K562 (cell line): ENCODE measurements around the gene ARID5B. TPM values are rescaled to one million over a fixed set of nuclear protein-coding genes. Genes with fewer than 3 reads are reported as not detected.

Source experiments
- ATAC-seq: fragments of 200-7000 bp; cut with Tn5 transposase; 3 replicates; pipeline ENCODE4 v1.9.1; 2020; ENCODE audit warnings: moderate library complexity
- BruUV-seq: library from RNA; stranded (reverse); fragments of 400-500 nt; replicated peaks from 2 replicates; lab custom pipeline; 2021; lab: Mats Ljungman, UMichigan
- CTCF ChIA-PET: fragments of 300-600 bp; formaldehyde crosslinking; extraction: SDS; loops from one replicate; lab custom pipeline; 2021; ENCODE audit warnings: low intra/inter-chr PET ratio; lab: Yijun Ruan, JAX
- POLR2A ChIA-PET: fragments of 300-600, 350-650 bp; sonication (Branson Sonifier 250); formaldehyde crosslinking; extraction: SDS; loops from one replicate; lab custom pipeline; 2021; ENCODE audit warnings: antibody characterized with exemption, inconsistent platforms; lab: Yijun Ruan, JAX
- DNase-seq, 4 experiments: peaks; one replicate each; pipeline versions ENCODE4 v3.0.0 to v3.0.0-alpha.2; 2011 to 2018; ENCODE audit warnings: low spot score in 3 of 4, mixed read lengths in 3 of 4; ENCODE audit errors: extremely low read depth in 1 of 4
- FAIRE-seq: peaks from 2 replicates; lab custom pipeline; 2011; peaks lifted over from hg19 to GRCh38; lab: Jason Lieb, UNC
- H2AFZ ChIP-seq: 2 replicates; pipeline ENCODE4 v1.6.0; 2011; ENCODE audit warnings: low read depth, low read length, control low read depth, inconsistent platforms
- H3K27ac ChIP-seq: fragments of 200-600 bp; 3 replicates; pipeline ENCODE4 v1.8.0; 2011; ENCODE audit warnings: low read depth, mild to moderate bottlenecking, control low read depth, inconsistent platforms, low read length, moderate library complexity, mixed read lengths; ENCODE audit errors: extremely low read depth
- H3K27me3 ChIP-seq, 2 experiments: fragments of 300-600 bp in 1 of 2; 2 replicates in 1 of 2; 3 replicates in 1 of 2; pipeline versions ENCODE4 v1.6.0 to v1.8.0; 2011; ENCODE audit warnings: inconsistent platforms in 2 of 2, low read length in 2 of 2, mild to moderate bottlenecking in 1 of 2, mixed read lengths in 1 of 2, moderate library complexity in 1 of 2; ENCODE audit not compliant: control insufficient read depth in 2 of 2, insufficient read depth in 2 of 2
- H3K36me3 ChIP-seq: fragments of 300-600 bp; 3 replicates; pipeline ENCODE4 v1.8.0; 2011; ENCODE audit warnings: mild to moderate bottlenecking, low read length, inconsistent platforms; ENCODE audit not compliant: control insufficient read depth, insufficient read depth
- H3K4me1 ChIP-seq, 2 experiments: fragments of 200-600 bp in 1 of 2; replicated peaks in 1 of 2; 2 replicates in 1 of 2; 3 replicates in 1 of 2; pipeline versions ENCODE4 v1.5.1 to v1.8.0; 2011; ENCODE audit warnings: inconsistent platforms in 2 of 2, low read length in 2 of 2, mild to moderate bottlenecking in 1 of 2, mixed read lengths in 1 of 2, moderate library complexity in 1 of 2; ENCODE audit not compliant: control insufficient read depth in 2 of 2, insufficient read depth in 2 of 2
- H3K4me2 ChIP-seq: 2 replicates; pipeline ENCODE4 v1.6.1; 2011; ENCODE audit warnings: low read length, control low read depth, inconsistent platforms, mixed read lengths; ENCODE audit not compliant: insufficient read depth
- H3K4me3 ChIP-seq: fragments of 200-600 bp; sonication (generic), shearing (Covaris generic); 2 replicates; pipeline ENCODE4 v1.5.1; 2016; ENCODE audit warnings: control low read depth, inconsistent platforms
- H3K79me2 ChIP-seq: fragments of 200-600 bp; 3 replicates; pipeline ENCODE4 v1.8.0; 2011; ENCODE audit warnings: low read length, inconsistent platforms; ENCODE audit not compliant: control insufficient read depth, insufficient read depth
- H3K9ac ChIP-seq, 2 experiments: 2 replicates each; pipeline versions ENCODE4 v1.6.0 to v1.6.1; 2011; ENCODE audit warnings: low read depth in 2 of 2, low read length in 2 of 2, control low read depth in 1 of 2, inconsistent platforms in 1 of 2, mild to moderate bottlenecking in 1 of 2, mixed read lengths in 1 of 2; ENCODE audit not compliant: insufficient read depth in 1 of 2
- H3K9me1 ChIP-seq: one replicate; pipeline ENCODE4 v1.6.0; 2011; ENCODE audit warnings: inconsistent platforms, mild to moderate bottlenecking, low read length, moderate library complexity; ENCODE audit not compliant: control insufficient read depth, insufficient read depth
- H3K9me3 ChIP-seq: replicated peaks from 2 replicates; pipeline ENCODE4 v1.5.1; 2011; ENCODE audit warnings: low read depth, low read length, inconsistent platforms; ENCODE audit not compliant: control insufficient read depth, insufficient read depth
- H4K20me1 ChIP-seq: replicated peaks from 2 replicates; pipeline ENCODE4 v1.6.1; 2011; ENCODE audit warnings: low read length, inconsistent platforms, mixed read lengths; ENCODE audit not compliant: control insufficient read depth, insufficient read depth
- KAT2B ChIP-seq: IDR thresholded peaks from one replicate; pipeline ENCODE4 v1.6.1; 2012; ENCODE audit warnings: low read depth, mild to moderate bottlenecking, control low read depth, inconsistent platforms, low read length, moderate library complexity
- RBM15 ChIP-seq: fragments of 200-400 bp; formaldehyde crosslinking; IDR thresholded peaks from 2 replicates; pipeline ENCODE4 v1.6.1; 2018; ENCODE audit warnings: mild to moderate bottlenecking, low read length, moderate library complexity; ENCODE audit not compliant: insufficient read depth
- WGBS: fragments of 100-300 bp; shearing (Covaris generic); methylation state at CpG from one replicate; pipeline ENCODE4 v1.1.6; 2016; ENCODE audit warnings: low coverage, mixed read lengths; ENCODE audit not compliant: insufficient coverage; ENCODE audit errors: missing lambda C conversion rate; 5-methylcytosine and 5-hydroxymethylcytosine counted together
- in situ Hi-C: fragments of 300-500 bp; cut with MboI; formaldehyde crosslinking; loops from 4 replicates; pipeline ENCODE4 v1.15.0; 2018; ENCODE audit warnings: inconsistent platforms, mixed read lengths
- intact Hi-C: fragments of 100-400 bp; cut with micrococcal nuclease; formaldehyde crosslinking; loops from 2 replicates; pipeline ENCODE4 v1.14.2; 2022
- polyA plus RNA-seq, 8 experiments: library from polyadenylated mRNA; depleted of rRNA in 4 of 8; stranded (reverse) in 5 of 8; unstranded in 3 of 8; fragments of >200 nt; fragmentation: Nextera tagmentation in 2 of 8; fragmentation: Illumina TruSeq in 1 of 8; extraction: Ambion mirVana in 2 of 8; extraction: Trizol in 1 of 8; gene quantifications; 2 replicates each; pipeline versions ENCODE4 v1.2.1 to v1.2.3, GENCODE V29; 2011 to 2014; ENCODE audit warnings: inconsistent platforms in 1 of 8, missing spikeins in 1 of 8
- total RNA-seq, 7 experiments: library from RNA; depleted of rRNA in 6 of 7; stranded (reverse); fragments of >200 nt in 6 of 7; fragmentation: Illumina TruSeq in 2 of 7; extraction: Trizol in 2 of 7; gene quantifications; 2 replicates each; pipeline versions ENCODE4 v1.2.1 to v1.2.3, GENCODE V29; 2011 to 2021; ENCODE audit warnings: low replicate concordance in 1 of 7
- TF ChIP-seq, protein P1 (sequence below): sonication (generic); formaldehyde crosslinking; IDR thresholded peaks from 2 replicates; pipeline ENCODE4 v1.8.1; 2023; ENCODE audit warnings: missing genetic modification reagents, mild to moderate bottlenecking, borderline replicate concordance
- TF ChIP-seq, protein P2 (sequence below): fragments of 250-450 bp; sonication (Bioruptor Pico); IDR thresholded peaks from 2 replicates; pipeline ENCODE4 v1.8.0; 2021; ENCODE audit warnings: mild to moderate bottlenecking, moderate library complexity

ARID5B gene
- total and polyA plus RNA-seq, 9 of the 15 experiments (the other 6 are each of a cell fraction or from before 2014, with no cell fraction given), result 0.48 to 1.6 (median 0.80) TPM

DNA sequence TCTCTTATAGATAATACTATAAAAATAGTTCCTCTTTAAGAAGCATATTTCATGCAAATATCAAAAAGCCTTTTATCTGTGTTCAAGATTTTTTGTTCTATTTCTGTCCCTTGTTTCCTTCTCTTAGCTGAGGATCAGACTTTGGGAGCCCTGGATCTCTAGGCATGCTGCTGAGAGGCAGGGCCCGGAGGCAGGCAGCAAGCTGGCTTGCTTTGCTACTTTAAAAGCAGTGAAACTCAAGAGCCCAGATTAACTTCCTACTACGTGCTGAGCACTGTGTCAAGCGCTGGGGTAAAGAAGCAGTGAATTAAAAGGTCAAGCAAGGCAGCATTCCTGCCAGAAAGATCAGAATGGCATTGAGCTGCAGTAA, 31.0 kb upstream of the ARID5B start:
- no TSS peak for BruUV-seq
- Histone ChIP-seq H3K9ac (no peak overlapping the region), H2AFZ (no peak overlapping the region), H3K9me3 (no peaks in the 10 kb centered on the region), H4K20me1 (no peaks in the 10 kb centered on the region), H3K79me2 (no peaks in the 10 kb centered on the region), H3K4me3 (no peak overlapping the region), H3K27me3 (no peaks in the 10 kb centered on the region), H3K4me1 (no peaks in the 10 kb centered on the region), H3K9me1 (no peaks in the 10 kb centered on the region), H3K27ac (no peak overlapping the region), H3K4me2 (no peak overlapping the region), H3K36me3 (no peaks in the 10 kb centered on the region)
- CTCF ChIA-PET, result no interaction called here
- intact Hi-C loops (no loop called here), in situ Hi-C loops (no loop called here)
- POLR2A ChIA-PET, result interaction anchor here (0.8 kb wide), 1 partner anchor 8 kb away, joined by 3 read pairs; no protein-coding TSS in a partner anchor
- DNase-seq (no peak), FAIRE-seq (no peak), ATAC-seq (no peak)
- WGBS, result 34% methylated on average over 3 of the region's 3 CpGs
- TF ChIP-seq, protein P1, sequence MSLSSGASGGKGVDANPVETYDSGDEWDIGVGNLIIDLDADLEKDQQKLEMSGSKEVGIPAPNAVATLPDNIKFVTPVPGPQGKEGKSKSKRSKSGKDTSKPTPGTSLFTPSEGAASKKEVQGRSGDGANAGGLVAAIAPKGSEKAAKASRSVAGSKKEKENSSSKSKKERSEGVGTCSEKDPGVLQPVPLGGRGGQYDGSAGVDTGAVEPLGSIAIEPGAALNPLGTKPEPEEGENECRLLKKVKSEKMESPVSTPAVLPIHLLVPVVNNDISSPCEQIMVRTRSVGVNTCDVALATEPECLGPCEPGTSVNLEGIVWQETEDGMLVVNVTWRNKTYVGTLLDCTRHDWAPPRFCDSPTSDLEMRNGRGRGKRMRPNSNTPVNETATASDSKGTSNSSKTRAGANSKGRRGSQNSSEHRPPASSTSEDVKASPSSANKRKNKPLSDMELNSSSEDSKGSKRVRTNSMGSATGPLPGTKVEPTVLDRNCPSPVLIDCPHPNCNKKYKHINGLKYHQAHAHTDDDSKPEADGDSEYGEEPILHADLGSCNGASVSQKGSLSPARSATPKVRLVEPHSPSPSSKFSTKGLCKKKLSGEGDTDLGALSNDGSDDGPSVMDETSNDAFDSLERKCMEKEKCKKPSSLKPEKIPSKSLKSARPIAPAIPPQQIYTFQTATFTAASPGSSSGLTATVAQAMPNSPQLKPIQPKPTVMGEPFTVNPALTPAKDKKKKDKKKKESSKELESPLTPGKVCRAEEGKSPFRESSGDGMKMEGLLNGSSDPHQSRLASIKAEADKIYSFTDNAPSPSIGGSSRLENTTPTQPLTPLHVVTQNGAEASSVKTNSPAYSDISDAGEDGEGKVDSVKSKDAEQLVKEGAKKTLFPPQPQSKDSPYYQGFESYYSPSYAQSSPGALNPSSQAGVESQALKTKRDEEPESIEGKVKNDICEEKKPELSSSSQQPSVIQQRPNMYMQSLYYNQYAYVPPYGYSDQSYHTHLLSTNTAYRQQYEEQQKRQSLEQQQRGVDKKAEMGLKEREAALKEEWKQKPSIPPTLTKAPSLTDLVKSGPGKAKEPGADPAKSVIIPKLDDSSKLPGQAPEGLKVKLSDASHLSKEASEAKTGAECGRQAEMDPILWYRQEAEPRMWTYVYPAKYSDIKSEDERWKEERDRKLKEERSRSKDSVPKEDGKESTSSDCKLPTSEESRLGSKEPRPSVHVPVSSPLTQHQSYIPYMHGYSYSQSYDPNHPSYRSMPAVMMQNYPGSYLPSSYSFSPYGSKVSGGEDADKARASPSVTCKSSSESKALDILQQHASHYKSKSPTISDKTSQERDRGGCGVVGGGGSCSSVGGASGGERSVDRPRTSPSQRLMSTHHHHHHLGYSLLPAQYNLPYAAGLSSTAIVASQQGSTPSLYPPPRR (CRISPR knock-in tag), result no peak
- TF ChIP-seq, protein P2, sequence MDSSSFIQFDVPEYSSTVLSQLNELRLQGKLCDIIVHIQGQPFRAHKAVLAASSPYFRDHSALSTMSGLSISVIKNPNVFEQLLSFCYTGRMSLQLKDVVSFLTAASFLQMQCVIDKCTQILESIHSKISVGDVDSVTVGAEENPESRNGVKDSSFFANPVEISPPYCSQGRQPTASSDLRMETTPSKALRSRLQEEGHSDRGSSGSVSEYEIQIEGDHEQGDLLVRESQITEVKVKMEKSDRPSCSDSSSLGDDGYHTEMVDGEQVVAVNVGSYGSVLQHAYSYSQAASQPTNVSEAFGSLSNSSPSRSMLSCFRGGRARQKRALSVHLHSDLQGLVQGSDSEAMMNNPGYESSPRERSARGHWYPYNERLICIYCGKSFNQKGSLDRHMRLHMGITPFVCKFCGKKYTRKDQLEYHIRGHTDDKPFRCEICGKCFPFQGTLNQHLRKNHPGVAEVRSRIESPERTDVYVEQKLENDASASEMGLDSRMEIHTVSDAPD (CRISPR knock-in tag), result no peak
- TF ChIP-seq RBM15 (no peak), KAT2B (no peak)
